NT2/D1 (cell line): ENCODE results near the gene MPHOSPH8.

Experiments
- YY1 ChIP-seq: IDR thresholded peaks from 2 replicates; pipeline ENCODE4 v1.6.1; 2011; ENCODE audit not compliant: insufficient read length, insufficient read depth
- ZNF274 ChIP-seq: IDR thresholded peaks from 2 replicates; pipeline ENCODE4 v1.6.1; 2011; ENCODE audit warnings: mild to moderate bottlenecking, low read depth, low read length

DNA sequence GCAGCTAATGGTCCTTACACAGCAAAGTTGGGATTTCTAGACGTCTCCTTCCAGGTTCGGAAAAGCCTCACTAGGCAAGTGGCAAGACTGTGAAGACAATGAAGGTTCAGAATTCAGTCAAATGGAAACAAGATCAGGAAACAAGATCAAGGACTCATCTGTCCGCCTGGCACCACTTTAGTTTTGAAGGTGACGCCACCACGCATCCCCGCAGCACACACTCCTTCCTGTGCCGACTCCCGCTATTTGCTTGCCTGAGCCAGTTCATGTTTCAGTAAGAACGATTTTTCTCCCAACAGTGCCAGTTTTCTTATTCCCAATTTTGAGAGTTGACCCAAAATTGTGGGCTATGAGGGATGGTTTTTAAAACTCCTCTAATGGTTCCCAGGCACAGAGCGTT, 41.4 kb downstream of the MPHOSPH8 start:
- TF ChIP-seq ZNF274 (no peak), YY1 (no peak)
